K562 (cell line): ENCODE data around the gene CDC45. TPM values are rescaled to one million over a fixed set of nuclear protein-coding genes. Genes with fewer than 3 reads are reported as not detected.
A peak's percentile ranks its signal among the peaks of the same experiment; 100 is the strongest.

Experiments
- ARHGAP35 ChIP-seq: fragments of 450-650 bp; IDR thresholded peaks from 2 replicates; pipeline ENCODE4 v1.6.1; 2018; ENCODE audit not compliant: partially characterized antibody
- CBFA2T2 ChIP-seq: fragments of 450-650 bp; conservative IDR thresholded peaks from 2 replicates; pipeline ENCODE4 v1.6.1; 2017; ENCODE audit warnings: mild to moderate bottlenecking
- FOXP1 ChIP-seq: sonication (generic); formaldehyde crosslinking; IDR thresholded peaks from 2 replicates; pipeline ENCODE4 v1.8.0; 2022; ENCODE audit warnings: mild to moderate bottlenecking, missing genetic modification reagents
- KDM5B ChIP-seq: fragments of 200-600 bp; sonication (generic); IDR thresholded peaks from 2 replicates; pipeline ENCODE4 v1.6.1; 2012; ENCODE audit warnings: low read depth, mild to moderate bottlenecking, moderate library complexity, low read length, control low read depth, inconsistent platforms; ENCODE audit not compliant: insufficient replicate concordance
- LARP7 ChIP-seq: fragments of 450-650 bp; IDR thresholded peaks from 2 replicates; pipeline ENCODE4 v1.6.1; 2016
- MTA2 ChIP-seq: fragments of 450-650 bp; IDR thresholded peaks from 2 replicates; pipeline ENCODE4 v1.6.1; 2016; ENCODE audit warnings: low read depth
- MYC ChIP-seq, 2 experiments: fragments of 250-450 bp in 1 of 2; sonication (Bioruptor Pico) in 1 of 2; IDR thresholded peaks; 2 replicates each; pipeline versions ENCODE4 v1.5.1 to v1.6.1; 2012 to 2021; ENCODE audit warnings: low read depth in 2 of 2, borderline replicate concordance in 1 of 2, improper control_type of control experiment in 1 of 2, low read length in 1 of 2, mild to moderate bottlenecking in 1 of 2, moderate library complexity in 1 of 2
- NFE2L1 ChIP-seq: fragments of 450-650 bp; IDR thresholded peaks from 2 replicates; pipeline ENCODE4 v1.6.1; 2016; ENCODE audit warnings: missing genetic modification characterization, low read depth, mild to moderate bottlenecking, missing compliant biosample characterization, moderate library complexity, borderline replicate concordance
- NFIC ChIP-seq: fragments of 450-650 bp; IDR thresholded peaks from 2 replicates; pipeline ENCODE4 v1.6.1; 2017; ENCODE audit warnings: mild to moderate bottlenecking, inconsistent platforms
- POLR2G ChIP-seq: fragments of 200-400 bp; formaldehyde crosslinking; IDR thresholded peaks from 2 replicates; pipeline ENCODE4 v1.6.1; 2017; ENCODE audit warnings: low read depth, mild to moderate bottlenecking, antibody characterized with exemption, low read length, moderate library complexity
- RB1 ChIP-seq: fragments of 450-650 bp; IDR thresholded peaks from 2 replicates; pipeline ENCODE4 v1.6.1; 2017; ENCODE audit warnings: low read depth, mild to moderate bottlenecking
- RHOXF2B ChIP-seq: fragments of 250-450 bp; sonication (Bioruptor Pico); conservative IDR thresholded peaks from 2 replicates; pipeline ENCODE4 v1.5.1; 2021
- SIN3A ChIP-seq, 2 experiments: fragments of 150-350 bp in 1 of 2; IDR thresholded peaks; 2 replicates each; pipeline ENCODE4 v1.6.1; 2011 to 2016; ENCODE audit warnings: borderline replicate concordance in 2 of 2, low read depth in 2 of 2, low read length in 2 of 2, mild to moderate bottlenecking in 2 of 2, moderate library complexity in 2 of 2; ENCODE audit not compliant: control insufficient read depth in 1 of 2
- SMAD2 ChIP-seq: fragments of 150-350 bp; IDR thresholded peaks from 2 replicates; pipeline ENCODE4 v1.6.1; 2014; ENCODE audit warnings: low read depth, mild to moderate bottlenecking, low read length
- SRSF1 ChIP-seq: fragments of 200-400 bp; formaldehyde crosslinking; IDR thresholded peaks from 2 replicates; pipeline ENCODE4 v1.6.1; 2017; ENCODE audit warnings: mild to moderate bottlenecking, low read depth, low read length, moderate library complexity
- SUPT5H ChIP-seq: fragments of 450-650 bp; IDR thresholded peaks from 2 replicates; pipeline ENCODE4 v1.6.1; 2016
- TAF1 ChIP-seq: IDR thresholded peaks from 2 replicates; pipeline ENCODE4 v1.6.1; 2011; ENCODE audit warnings: mild to moderate bottlenecking, low read length, moderate library complexity; ENCODE audit not compliant: insufficient read depth, control insufficient read depth, severe bottlenecking; ENCODE audit errors: extremely low read depth
- polyA plus RNA-seq, 8 experiments: library from polyadenylated mRNA; depleted of rRNA in 4 of 8; stranded (reverse) in 5 of 8; unstranded in 3 of 8; fragments of >200 nt; fragmentation: Nextera tagmentation in 2 of 8; fragmentation: Illumina TruSeq in 1 of 8; extraction: Ambion mirVana in 2 of 8; extraction: Trizol in 1 of 8; gene quantifications; 2 replicates each; pipeline versions ENCODE4 v1.2.1 to v1.2.3, GENCODE V29; 2011 to 2014; ENCODE audit warnings: inconsistent platforms in 1 of 8, missing spikeins in 1 of 8
- total RNA-seq, 7 experiments: library from RNA; depleted of rRNA in 6 of 7; stranded (reverse); fragments of >200 nt in 6 of 7; fragmentation: Illumina TruSeq in 2 of 7; extraction: Trizol in 2 of 7; gene quantifications; 2 replicates each; pipeline versions ENCODE4 v1.2.1 to v1.2.3, GENCODE V29; 2011 to 2021; ENCODE audit warnings: low replicate concordance in 1 of 7
- TF ChIP-seq, protein P1 (sequence below): fragments of 200-800 bp; sonication (Bioruptor generic); IDR thresholded peaks from 2 replicates; pipeline ENCODE4 v1.6.1; 2017; ENCODE audit warnings: missing genetic modification characterization, missing compliant biosample characterization
- TF ChIP-seq, protein P2 (sequence below): sonication (generic); formaldehyde crosslinking; IDR thresholded peaks from 2 replicates; pipeline ENCODE4 v1.8.0; 2022; ENCODE audit warnings: mild to moderate bottlenecking, missing genetic modification reagents
- TF ChIP-seq, protein P3 (sequence below): fragments of 250-450 bp; sonication (Bioruptor Pico); IDR thresholded peaks from 2 replicates; pipeline ENCODE4 v1.4.0; 2020
- TF ChIP-seq, protein P4 (sequence below): fragments of 250-450 bp; sonication (Bioruptor Pico); IDR thresholded peaks from 2 replicates; pipeline ENCODE4 v1.8.0; 2021; ENCODE audit warnings: mild to moderate bottlenecking, moderate library complexity

CDC45 gene
- total and polyA plus RNA-seq, 9 of the 15 experiments (the other 6 are each of a cell fraction or from before 2014, with no cell fraction given) = 251 to 580 (median 410) TPM

DNA sequence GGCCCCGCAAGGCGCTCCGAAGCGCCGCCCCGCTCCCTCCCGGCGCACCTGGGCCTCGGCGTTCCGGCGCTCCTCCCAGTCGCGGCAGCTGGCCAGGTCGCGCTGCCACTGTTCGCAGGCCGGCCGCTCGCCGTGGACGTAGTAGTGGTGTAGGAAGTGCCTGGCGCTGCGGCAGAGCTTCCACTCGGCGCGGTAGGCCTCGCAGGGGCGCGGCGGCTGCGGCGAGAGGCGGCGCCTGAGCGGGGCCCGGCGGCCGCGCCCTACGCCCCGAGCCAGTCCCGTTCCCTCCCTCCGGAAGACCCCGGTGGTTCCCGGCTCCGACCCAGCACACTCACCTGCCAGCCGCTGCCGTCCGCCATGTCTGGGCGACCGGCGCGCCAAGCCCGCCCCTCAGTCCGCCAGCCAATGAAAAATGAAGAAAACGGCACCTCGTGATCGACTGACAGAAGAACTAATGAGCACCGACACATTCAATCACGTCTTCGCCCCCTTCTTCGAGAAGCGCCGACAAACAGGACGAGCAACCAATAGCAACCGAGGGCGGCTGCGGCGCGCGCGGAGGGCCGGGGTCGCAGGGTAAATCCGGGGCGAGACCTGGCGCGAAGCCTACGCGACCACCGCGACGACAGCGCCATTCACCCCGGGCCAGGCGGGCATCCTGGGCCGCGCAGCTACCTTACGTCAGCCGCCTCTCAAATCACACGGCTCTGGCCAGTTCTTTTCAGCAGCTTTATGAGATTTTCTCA is 32.2 kb upstream of the CDC45 start, which contains the start of gene C22orf39 (continued):
- peak; percentile 99 for TF ChIP-seq KDM5B
- no peak; the same call in none of the 2 replicates for TF ChIP-seq RHOXF2B (CRISPR knock-in tag)
- TF ChIP-seq CBFA2T2 = peak; percentile 52
- TF ChIP-seq NFIC = peak; percentile 67
- TF ChIP-seq, protein P1, sequence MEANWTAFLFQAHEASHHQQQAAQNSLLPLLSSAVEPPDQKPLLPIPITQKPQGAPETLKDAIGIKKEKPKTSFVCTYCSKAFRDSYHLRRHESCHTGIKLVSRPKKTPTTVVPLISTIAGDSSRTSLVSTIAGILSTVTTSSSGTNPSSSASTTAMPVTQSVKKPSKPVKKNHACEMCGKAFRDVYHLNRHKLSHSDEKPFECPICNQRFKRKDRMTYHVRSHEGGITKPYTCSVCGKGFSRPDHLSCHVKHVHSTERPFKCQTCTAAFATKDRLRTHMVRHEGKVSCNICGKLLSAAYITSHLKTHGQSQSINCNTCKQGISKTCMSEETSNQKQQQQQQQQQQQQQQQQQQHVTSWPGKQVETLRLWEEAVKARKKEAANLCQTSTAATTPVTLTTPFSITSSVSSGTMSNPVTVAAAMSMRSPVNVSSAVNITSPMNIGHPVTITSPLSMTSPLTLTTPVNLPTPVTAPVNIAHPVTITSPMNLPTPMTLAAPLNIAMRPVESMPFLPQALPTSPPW (CRISPR knock-in tag) = peak; percentile 78
- TF ChIP-seq SMAD2 = no peak
- no peak; the same call in 1 of the 2 replicates for TF ChIP-seq SRSF1
- TF ChIP-seq LARP7 = peak; percentile 7; the same call in 1 of the 2 replicates
- no peak for TF ChIP-seq NFE2L1 (tag)
- TF ChIP-seq SIN3A (IDR thresholded peaks at IDR 0.05; ENCODE audit: borderline replicate concordance in 2 of 2, control insufficient read depth in 1 of 2, low read depth in 2 of 2, low read length in 2 of 2) = peak in 1 of 2 experiments; percentile 28; a peak in 3 of 4 replicates
- peak; percentile 100 for TF ChIP-seq POLR2G
- no peak for TF ChIP-seq ARHGAP35
- peak; percentile 99 for TF ChIP-seq RB1
- peak; percentile 84 for TF ChIP-seq MYC (IDR thresholded peaks at IDR 0.05; ENCODE audit: low read depth, low read length)
- no peak; the same call in 1 of the 2 replicates for TF ChIP-seq MYC (CRISPR knock-in tag; IDR thresholded peaks at IDR 0.05; ENCODE audit: borderline replicate concordance, low read depth)
- TF ChIP-seq FOXP1 = no peak
- TF ChIP-seq, protein P2, sequence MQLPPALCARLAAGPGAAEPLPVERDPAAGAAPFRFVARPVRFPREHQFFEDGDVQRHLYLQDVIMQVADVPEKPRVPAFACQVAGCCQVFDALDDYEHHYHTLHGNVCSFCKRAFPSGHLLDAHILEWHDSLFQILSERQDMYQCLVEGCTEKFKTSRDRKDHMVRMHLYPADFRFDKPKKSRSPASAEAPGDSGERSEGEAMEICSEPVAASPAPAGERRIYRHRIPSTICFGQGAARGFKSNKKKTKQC (CRISPR knock-in tag) = no peak
- TF ChIP-seq, protein P3, sequence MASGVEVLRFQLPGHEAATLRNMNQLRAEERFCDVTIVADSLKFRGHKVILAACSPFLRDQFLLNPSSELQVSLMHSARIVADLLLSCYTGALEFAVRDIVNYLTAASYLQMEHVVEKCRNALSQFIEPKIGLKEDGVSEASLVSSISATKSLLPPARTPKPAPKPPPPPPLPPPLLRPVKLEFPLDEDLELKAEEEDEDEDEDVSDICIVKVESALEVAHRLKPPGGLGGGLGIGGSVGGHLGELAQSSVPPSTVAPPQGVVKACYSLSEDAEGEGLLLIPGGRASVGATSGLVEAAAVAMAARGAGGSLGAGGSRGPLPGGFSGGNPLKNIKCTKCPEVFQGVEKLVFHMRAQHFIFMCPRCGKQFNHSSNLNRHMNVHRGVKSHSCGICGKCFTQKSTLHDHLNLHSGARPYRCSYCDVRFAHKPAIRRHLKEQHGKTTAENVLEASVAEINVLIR (CRISPR knock-in tag) = peak; percentile 68
- TF ChIP-seq TAF1 = peak; percentile 98
- TF ChIP-seq SUPT5H = peak; percentile 95
- TF ChIP-seq, protein P4, sequence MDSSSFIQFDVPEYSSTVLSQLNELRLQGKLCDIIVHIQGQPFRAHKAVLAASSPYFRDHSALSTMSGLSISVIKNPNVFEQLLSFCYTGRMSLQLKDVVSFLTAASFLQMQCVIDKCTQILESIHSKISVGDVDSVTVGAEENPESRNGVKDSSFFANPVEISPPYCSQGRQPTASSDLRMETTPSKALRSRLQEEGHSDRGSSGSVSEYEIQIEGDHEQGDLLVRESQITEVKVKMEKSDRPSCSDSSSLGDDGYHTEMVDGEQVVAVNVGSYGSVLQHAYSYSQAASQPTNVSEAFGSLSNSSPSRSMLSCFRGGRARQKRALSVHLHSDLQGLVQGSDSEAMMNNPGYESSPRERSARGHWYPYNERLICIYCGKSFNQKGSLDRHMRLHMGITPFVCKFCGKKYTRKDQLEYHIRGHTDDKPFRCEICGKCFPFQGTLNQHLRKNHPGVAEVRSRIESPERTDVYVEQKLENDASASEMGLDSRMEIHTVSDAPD (CRISPR knock-in tag) = peak; percentile 60; the same call in 1 of the 2 replicates
- no peak for TF ChIP-seq MTA2
